GM12864 (cell line): ENCODE results near the gene INTS1.

Source experiments
- DNase-seq: peaks from one replicate; pipeline ENCODE4 v3.0.0-alpha.2; 2011; ENCODE audit warnings: low read depth
- H3K4me3 ChIP-seq: 2 replicates; pipeline ENCODE4 v1.5.1; 2011; ENCODE audit warnings: mild to moderate bottlenecking, low read depth, low read length, control low read depth
- TF ChIP-seq, protein P1 (sequence below): IDR thresholded peaks from 2 replicates; pipeline ENCODE4 v1.5.1; 2011; ENCODE audit warnings: low read depth, mild to moderate bottlenecking, moderate library complexity, low read length, control low read depth, inconsistent platforms; ENCODE audit errors: missing control alignments

Gene INTS1

DNA sequence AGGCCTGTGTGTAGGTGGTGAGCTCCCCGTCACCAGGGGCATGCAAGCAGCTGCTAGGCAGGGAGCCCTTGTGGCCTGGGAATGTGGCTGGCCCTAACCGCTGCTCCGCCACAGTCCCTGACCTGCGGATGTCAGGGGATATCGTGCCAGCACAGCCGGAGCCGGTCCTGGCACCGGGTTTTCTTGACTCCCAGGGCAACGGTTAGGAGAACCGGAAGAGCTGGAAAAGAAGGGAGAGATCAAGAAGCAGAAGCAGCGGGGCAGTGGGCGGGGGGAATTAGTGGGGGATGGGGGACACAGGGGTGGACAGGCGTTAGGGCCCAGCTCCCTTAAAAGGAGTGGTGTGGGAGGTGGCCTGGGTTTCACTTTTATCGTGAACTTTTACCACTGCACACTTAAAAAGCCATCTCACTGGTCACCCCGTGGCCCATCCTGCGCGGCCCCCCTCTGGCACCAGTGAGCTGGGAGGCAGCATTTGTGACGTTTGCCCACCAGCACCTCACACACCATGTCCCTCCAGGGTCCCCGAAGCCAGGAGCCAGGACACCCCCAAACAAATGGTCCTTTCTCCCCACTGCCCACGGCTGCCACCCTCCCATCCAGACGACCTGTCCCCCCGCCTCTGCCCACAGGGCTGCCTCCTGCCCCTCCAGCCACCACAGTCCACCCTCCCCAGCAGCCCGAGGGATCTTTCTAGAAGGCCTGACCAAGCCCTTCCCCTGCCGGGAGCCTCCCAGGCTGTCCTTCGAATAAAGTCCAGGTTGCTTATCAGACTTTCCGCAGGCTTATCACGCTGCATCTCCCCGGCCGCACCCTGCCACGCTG lies 43.2 kb downstream of the INTS1 start:
- TF ChIP-seq, protein P1, sequence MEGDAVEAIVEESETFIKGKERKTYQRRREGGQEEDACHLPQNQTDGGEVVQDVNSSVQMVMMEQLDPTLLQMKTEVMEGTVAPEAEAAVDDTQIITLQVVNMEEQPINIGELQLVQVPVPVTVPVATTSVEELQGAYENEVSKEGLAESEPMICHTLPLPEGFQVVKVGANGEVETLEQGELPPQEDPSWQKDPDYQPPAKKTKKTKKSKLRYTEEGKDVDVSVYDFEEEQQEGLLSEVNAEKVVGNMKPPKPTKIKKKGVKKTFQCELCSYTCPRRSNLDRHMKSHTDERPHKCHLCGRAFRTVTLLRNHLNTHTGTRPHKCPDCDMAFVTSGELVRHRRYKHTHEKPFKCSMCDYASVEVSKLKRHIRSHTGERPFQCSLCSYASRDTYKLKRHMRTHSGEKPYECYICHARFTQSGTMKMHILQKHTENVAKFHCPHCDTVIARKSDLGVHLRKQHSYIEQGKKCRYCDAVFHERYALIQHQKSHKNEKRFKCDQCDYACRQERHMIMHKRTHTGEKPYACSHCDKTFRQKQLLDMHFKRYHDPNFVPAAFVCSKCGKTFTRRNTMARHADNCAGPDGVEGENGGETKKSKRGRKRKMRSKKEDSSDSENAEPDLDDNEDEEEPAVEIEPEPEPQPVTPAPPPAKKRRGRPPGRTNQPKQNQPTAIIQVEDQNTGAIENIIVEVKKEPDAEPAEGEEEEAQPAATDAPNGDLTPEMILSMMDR, result no peak
- peak overlapping the region; percentile 51; the same call in 1 of the 2 replicates for H3K4me3 ChIP-seq
- DNase-seq, result no peak

DNA sequence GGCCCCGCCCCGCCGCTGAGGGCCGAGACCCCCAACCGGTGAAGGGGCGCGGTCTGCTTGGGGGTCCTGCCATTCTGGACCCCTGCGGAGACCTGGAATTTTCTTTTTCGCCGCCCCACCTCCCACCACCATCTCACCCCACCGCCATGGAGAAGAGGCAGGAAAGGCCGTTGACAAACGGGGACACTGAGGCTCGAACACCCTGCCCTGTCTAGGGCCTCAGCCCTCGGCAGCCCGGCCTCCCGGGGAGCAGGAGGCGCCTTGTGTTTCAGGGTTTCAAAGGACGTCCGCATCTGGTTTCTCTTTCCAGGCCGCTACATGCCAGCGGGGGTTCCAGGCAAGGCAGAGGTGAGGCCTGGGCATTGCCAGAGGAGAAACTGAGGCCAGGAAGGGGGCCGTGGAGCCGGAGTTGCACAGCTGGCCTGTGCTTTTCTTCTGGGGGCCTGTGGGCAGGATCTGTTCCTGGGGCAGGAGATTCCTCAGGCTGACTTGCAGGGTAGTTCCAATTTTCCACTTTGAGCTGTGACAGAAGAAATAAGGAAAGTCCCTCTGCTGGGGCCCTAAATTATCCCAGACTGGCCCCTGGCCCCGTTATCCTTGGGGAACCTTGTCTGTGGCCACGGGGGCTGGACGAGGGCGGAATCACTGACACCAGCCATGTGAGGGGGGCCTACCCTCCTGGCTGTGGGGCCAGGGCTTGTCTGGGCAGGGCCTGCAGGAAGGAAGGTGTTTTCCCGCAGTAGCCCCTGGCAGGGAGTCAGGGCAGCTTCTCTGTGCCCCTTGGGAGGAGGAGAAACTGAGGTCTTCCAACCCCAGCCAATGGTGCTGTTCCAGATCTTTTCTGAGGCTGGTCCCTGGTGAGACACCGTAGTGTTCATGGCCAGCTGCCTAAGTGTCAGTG lies 44.0 kb downstream of the INTS1 start:
- TF ChIP-seq, protein P1, result no peak
- peak overlapping the region; percentile 51 for H3K4me3 ChIP-seq
- DNase-seq, result no peak

DNA sequence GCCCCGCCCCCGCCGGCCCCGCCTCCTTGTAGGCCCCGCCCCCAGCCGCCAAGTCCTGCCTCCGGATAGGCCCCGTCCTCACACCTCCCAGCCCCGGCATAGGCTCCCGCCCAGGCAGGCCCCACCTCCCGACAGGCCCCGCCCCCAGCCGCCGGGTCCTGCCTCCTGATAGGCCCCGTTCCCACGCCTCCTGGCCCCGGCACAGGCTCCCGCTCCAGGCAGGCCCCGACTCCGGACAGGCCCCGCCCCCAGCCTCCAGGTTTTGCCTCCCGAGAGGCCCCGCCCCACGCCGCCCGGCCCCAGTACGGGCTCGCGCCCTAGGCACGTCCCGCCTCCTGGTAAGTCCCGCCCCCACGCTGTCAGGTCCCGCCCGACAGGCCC lies 44.7 kb downstream of the INTS1 start:
- peak; percentile 82 for DNase-seq
- TF ChIP-seq, protein P1, result no peak
- H3K4me3 ChIP-seq, result peak overlapping the region; percentile 70

DNA sequence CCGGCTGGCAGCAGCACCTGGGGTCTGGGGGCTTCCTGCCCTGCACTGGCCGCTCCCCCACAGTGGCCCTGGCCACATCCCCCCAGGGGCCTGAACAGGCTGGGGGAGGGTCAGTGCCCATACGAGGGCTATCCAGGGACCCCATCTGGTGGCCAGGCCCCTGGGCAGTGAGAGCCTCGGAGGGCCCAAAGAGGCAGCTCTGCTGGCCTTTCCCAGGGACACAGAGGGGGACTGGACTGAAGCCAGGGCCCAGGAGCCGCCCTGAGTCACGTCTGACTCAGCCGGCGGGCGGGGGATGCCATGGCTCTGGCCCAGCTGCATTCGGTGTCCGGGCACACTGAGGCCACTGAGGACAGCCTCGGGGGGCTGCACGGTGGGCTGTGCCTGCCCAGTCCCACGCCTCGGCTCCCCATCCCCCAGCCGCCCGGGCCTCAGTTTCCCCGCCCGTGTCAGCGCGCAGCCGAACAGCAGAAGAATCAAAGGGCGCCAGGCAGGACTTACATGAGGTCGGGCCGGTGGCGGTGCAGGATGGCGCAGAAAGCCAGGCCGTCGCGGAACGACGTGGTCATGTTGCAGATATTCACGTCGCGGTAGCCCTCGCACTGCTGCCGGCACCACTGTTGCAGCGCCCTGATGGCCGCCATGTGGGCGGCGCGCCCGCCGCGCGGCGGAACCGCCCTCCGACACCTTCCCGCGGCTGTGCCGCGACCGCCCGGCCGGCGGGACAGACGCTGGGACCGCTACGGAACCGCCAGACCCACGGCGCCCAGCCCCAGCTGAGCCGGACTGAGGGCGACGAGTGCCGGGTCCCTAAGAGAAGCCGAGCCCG lies 45.3 kb downstream of the INTS1 start, which contains the start of gene MICALL2:
Gene MICALL2 (minus strand): TSS at position 788 of the 829 bp plus-strand sequence. CDS start 144 bp downstream, at position 644.
- peak within 1 kb of the TSS; percentile 70 for H3K4me3 ChIP-seq
- TF ChIP-seq, protein P1, result no peak
- DNase-seq, result no peak

DNA sequence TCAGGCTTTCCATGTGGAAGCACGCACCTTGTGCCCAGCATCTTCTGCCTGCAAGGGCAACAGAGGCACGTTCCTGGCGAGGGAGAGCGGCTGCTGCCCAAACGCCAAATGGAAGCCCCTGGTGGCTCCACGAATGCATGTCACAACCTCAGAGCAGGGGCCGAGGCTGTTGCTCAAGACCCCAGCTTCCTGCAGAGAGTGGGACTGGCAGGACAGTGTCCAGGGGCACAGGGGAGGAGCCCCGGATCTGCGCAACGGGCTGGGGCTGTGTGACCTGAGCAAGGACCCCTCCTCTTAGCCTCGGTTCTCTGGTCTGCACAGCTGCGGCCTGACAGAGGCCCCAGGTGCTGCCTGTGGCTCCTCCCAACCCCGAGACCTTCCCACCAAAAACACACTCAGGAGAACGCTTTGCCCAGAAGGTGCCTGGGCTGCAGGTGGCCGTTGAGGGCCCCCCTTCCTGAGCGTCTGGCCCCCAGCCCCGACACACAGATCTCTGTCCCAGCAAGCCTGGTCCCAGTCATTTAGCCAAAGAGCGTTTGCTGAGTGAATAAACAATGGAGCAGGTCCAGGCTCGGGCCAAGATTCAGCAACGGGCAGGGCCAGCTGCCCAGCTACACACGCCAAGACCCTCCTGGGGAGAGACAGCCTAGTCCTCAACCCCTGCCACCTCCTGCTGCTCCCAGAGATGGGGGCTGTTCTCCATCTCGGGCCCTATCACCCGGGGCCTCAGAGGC lies 46.1 kb downstream of the INTS1 start:
- TF ChIP-seq, protein P1, result no peak
- DNase-seq, result no peak
- no peak overlapping the region for H3K4me3 ChIP-seq
